Mucosa of stomach (tissue), 1 donor: Measurements from ENCODE around the gene STPG4.

Experiments
- H3K27me3 ChIP-seq: one replicate; pipeline ENCODE4 v1.7.0; 2013; ENCODE audit warnings: mild to moderate bottlenecking, low read length; ENCODE audit not compliant: control insufficient read depth, insufficient read depth
- H3K36me3 ChIP-seq: one replicate; pipeline ENCODE4 v1.7.0; 2013; ENCODE audit warnings: low read length; ENCODE audit not compliant: control insufficient read depth, insufficient read depth
- H3K4me1 ChIP-seq: one replicate; pipeline ENCODE4 v1.7.0; 2013; ENCODE audit warnings: mild to moderate bottlenecking, low read length; ENCODE audit not compliant: control insufficient read depth, insufficient read depth
- H3K4me3 ChIP-seq: one replicate; pipeline ENCODE4 v1.7.0; 2013; ENCODE audit warnings: low read length
- H3K9ac ChIP-seq: one replicate; pipeline ENCODE4 v1.7.0; 2013; ENCODE audit warnings: mild to moderate bottlenecking, low read length, moderate library complexity
- H3K9me3 ChIP-seq: one replicate; pipeline ENCODE4 v1.7.0; 2013; ENCODE audit warnings: mild to moderate bottlenecking, low read length, moderate library complexity; ENCODE audit not compliant: control insufficient read depth
- donor health status: Pancreatic carcinoma.

STPG4 gene

DNA sequence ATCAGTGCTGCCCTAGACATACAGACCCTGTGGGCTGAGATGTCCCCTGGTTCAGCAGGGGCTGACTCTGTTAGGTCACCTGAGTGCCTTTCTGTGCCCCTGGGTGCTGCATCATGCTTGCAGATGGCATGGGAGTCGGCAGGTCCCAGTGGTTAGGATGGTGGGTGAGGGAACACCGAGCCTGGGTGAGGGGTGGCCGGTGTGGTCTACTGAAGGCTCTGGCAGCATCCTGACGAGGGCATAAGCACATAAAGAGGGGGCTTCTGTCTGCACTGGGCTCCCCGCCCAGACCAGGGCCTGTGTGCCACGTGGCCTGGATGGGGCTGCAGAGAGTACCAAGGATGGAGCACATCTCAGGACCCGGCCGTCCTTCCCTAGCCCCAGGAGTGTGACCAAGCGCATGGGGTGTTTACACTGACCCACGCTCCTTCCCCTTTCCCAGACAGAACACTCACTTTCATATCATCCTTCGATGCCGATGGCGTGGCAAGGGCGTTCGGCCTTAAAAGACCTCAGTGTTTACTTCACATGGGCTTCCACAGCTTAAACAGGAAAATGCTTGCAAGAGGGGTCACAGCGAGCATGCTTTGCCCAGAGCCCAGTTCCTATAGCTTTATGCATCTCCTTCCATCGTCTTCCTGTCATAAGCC lies 115.1 kb downstream of the STPG4 start:
- H3K27me3 ChIP-seq, result no peaks in the 10 kb centered on the region
- no peak overlapping the region for H3K9ac ChIP-seq
- peaks cover 33% of the 10 kb centered on the region for H3K4me1 ChIP-seq
- H3K36me3 ChIP-seq, result peaks cover 7% of the 10 kb centered on the region
- H3K9me3 ChIP-seq, result no peaks in the 10 kb centered on the region
- H3K4me3 ChIP-seq, result no peak overlapping the region

DNA sequence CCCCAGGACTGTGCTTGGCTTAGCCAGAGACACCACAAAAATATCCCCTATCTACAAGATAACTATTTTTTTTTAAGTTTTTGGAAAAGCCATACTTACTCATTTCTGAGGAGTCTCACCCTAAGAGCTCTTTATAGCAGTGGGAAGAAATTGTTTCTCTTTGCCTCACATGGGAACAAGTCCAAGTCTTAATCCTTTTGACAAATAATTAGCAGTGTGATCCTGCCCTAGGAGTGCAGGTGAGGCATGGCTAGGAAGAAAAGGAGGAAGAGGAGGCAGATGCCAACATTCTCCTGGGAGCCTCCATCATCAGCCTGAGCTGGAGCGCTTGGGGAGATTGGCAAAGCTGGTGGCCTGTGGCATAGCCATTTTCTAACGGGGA lies 115.6 kb downstream of the STPG4 start:
- peaks cover 38% of the 10 kb centered on the region for H3K4me1 ChIP-seq
- peaks cover 7% of the 10 kb centered on the region for H3K36me3 ChIP-seq
- no peaks in the 10 kb centered on the region for H3K27me3 ChIP-seq
- no peak overlapping the region for H3K4me3 ChIP-seq
- no peaks in the 10 kb centered on the region for H3K9me3 ChIP-seq
- no peak overlapping the region for H3K9ac ChIP-seq

DNA sequence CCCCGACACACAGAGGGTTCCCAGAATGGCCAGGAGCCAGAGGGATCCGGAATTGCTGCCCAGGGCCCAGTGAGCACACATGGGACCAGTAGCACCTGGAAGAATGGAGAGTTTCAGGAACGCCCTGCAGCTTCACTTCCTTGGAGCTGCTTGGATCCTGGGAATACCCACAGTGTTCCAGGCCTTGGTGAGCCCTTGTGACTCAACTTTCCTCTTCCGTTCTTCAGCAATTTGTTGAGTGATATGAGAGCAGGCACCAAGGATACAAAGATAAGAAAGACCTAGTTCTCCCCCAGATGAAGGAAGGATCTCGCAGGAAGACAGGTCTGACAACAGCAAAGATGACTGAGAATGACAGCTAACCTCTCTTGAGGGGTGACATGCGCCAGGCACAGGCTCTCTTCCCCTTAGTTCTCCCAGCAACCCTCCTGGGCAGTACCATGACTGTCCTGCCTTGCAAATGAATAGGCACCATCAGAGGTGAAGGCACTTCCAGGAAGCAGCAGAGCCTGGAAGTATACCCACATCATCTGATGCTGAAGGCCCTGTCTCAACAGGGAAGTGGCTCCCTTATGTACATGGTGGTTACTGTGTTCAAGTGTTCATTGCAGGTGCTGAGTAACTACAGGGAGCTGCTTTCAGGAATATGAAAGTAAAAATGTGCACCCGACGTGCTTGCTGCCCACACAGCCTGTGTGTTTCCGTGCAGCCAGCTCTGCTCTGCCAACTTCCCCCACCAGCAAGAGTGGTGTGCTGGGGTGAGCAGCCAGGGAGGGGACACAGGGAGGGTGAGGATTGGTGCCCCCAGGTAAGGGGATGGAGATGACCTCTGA lies 116.2 kb downstream of the STPG4 start:
- Histone ChIP-seq H3K9me3 (no peaks in the 10 kb centered on the region), H3K4me3 (no peak overlapping the region), H3K4me1 (peaks cover 41% of the 10 kb centered on the region), H3K9ac (no peak overlapping the region), H3K27me3 (no peaks in the 10 kb centered on the region), H3K36me3 (peaks cover 4% of the 10 kb centered on the region)

DNA sequence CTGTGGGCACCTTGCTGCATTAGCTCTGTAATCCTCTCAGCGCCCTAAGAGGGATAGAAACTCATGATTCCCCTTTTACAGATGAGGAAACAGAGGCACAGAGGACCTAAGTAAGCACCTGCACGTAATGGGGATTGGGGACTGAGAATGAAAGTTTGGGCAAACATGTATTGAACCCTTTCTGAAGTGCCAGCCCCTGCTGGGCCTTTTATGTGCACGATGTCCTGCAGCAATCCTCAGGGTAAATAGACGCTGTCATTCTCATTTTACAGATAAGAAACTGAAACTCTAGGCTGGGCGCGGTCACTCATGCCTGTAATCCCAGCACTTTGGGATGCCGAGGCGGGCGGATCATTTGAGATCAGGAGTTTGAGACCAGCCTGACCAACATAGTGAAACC lies 117.4 kb downstream of the STPG4 start:
- Histone ChIP-seq H3K9me3 (no peaks in the 10 kb centered on the region), H3K36me3 (peaks cover 4% of the 10 kb centered on the region), H3K4me3 (no peak overlapping the region), H3K27me3 (no peaks in the 10 kb centered on the region), H3K4me1 (peaks cover 45% of the 10 kb centered on the region), H3K9ac (no peak overlapping the region)
